Measurements from ENCODE around the gene CCDC51.

DNA sequence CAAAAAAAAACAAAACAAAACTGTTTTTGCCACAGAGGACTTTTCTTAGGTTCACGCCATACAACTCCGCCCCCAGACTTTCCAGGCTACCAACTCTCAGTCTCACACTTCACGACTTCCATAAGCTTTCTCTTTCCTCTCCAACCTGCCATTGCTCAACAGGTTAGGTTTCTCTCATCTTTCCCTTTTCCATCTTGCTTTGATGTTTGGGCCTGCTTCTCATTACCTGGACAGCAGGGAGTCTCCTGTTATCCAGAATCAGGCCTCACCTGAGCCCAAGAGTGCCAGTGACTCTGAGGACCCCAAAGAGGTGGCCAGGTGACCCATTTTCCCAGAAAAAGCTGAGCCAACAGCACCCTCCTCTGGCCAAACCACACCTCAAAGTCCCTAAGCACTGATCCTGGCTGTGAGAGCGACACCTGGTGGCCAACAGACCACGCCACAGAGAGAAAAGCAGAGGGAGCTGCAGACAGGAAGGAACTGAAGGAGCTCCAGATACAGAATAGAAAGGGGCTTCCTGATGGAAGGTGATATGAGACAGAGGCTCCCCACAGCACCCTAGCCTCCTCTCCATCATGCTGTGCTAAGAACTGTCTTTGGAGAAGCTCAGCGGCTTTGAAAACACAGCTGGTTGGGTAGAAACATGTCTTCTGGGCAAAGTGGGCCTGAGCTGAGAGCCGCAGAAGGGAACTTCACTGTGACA, 4.0 kb downstream of the CCDC51 start:
- TF ChIP-seq, protein P1, sequence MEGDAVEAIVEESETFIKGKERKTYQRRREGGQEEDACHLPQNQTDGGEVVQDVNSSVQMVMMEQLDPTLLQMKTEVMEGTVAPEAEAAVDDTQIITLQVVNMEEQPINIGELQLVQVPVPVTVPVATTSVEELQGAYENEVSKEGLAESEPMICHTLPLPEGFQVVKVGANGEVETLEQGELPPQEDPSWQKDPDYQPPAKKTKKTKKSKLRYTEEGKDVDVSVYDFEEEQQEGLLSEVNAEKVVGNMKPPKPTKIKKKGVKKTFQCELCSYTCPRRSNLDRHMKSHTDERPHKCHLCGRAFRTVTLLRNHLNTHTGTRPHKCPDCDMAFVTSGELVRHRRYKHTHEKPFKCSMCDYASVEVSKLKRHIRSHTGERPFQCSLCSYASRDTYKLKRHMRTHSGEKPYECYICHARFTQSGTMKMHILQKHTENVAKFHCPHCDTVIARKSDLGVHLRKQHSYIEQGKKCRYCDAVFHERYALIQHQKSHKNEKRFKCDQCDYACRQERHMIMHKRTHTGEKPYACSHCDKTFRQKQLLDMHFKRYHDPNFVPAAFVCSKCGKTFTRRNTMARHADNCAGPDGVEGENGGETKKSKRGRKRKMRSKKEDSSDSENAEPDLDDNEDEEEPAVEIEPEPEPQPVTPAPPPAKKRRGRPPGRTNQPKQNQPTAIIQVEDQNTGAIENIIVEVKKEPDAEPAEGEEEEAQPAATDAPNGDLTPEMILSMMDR (conservative IDR thresholded peaks at IDR 0.05; ENCODE audit: low read depth, low read length), result peak; percentile 98
- TF ChIP-seq EZH2 (IDR thresholded peaks at IDR 0.05; ENCODE audit: borderline replicate concordance, low read depth, low read length, poor library complexity, severe bottlenecking), result no peak
